ENCODE measurements around the gene STATH. TPM values are rescaled to one million over a fixed set of nuclear protein-coding genes. Genes with fewer than 3 reads are reported as not detected.
"Not testable (repeated sequence)": the region's sequence is repeated elsewhere in the genome, so short reads cannot be mapped to it uniquely, and the experiment has no call there.

The STATH gene
- total RNA-seq, 2 donors from 2014 or later, result not detected

- H3K4me1 Mint-ChIP-seq, result no peaks in the 10 kb centered on the region
These were observed 13.0 kb downstream of the STATH start for GRCh38 chr4:70008771-70009170.

GRCh38 chr4:70019006-70019405, 23.2 kb downstream of the STATH start:
- ATAC-seq; H3K36me3 Mint-ChIP-seq (ENCODE audit: low read depth); H3K4me3 Mint-ChIP-seq; H3K9me3 ChIP-seq (ENCODE audit: control insufficient read depth, low read length, poor library complexity, severe bottlenecking); H3K4me1 Mint-ChIP-seq; H3K27ac Mint-ChIP-seq; DNase-seq; H3K27me3 Mint-ChIP-seq: not testable (repeated sequence)

More at GRCh38 chr4:70008771-70009170, 13.0 kb downstream of the STATH start:
- Mint-ChIP-seq H3K27ac (no peak overlapping the region), H3K27me3 (no peaks in the 10 kb centered on the region), H3K4me3 (no peak overlapping the region), H3K36me3 (ENCODE audit: low read depth) (no peaks in the 10 kb centered on the region)
- DNase-seq (no peak), ATAC-seq (no peak)
- H3K9me3 ChIP-seq (ENCODE audit: control insufficient read depth, low read length, poor library complexity, severe bottlenecking), result no peaks in the 10 kb centered on the region

DNA sequence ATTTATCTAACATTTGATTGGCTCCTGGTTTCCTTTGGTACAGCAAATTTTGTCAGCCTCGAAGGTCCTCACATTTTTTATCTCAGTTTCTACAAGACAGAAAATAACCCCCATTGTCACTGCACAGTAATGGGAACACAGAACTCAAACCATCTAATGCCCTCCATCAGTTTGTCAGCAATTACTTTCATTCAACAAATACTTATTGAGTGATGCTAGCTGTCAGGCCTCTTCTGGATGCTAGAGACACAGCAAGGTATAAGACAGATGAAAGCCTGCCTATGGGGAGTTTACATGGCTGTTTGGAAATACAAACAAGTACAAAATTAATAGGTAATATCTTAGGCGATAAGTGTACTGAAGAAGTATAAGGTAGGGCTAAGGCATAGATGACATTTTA, 27.5 kb downstream of the STATH start:
- H3K4me1 Mint-ChIP-seq, result no peaks in the 10 kb centered on the region
- no peaks in the 10 kb centered on the region for H3K27me3 Mint-ChIP-seq
- no peak for ATAC-seq
- H3K36me3 Mint-ChIP-seq (ENCODE audit: low read depth), result no peaks in the 10 kb centered on the region
- H3K9me3 ChIP-seq (ENCODE audit: control insufficient read depth, low read length, poor library complexity, severe bottlenecking), result no peaks in the 10 kb centered on the region
- no peak overlapping the region for H3K27ac Mint-ChIP-seq
- no peak for DNase-seq
- no peak overlapping the region for H3K4me3 Mint-ChIP-seq

GRCh38 chr4:70027011-70027410, 31.2 kb downstream of the STATH start:
- ATAC-seq (no peak), DNase-seq (no peak)
- Mint-ChIP-seq H3K4me1 (no peaks in the 10 kb centered on the region), H3K4me3 (no peak overlapping the region), H3K36me3 (ENCODE audit: low read depth) (no peaks in the 10 kb centered on the region), H3K27me3 (peaks cover 7% of the 10 kb centered on the region), H3K27ac (no peak overlapping the region)
- H3K9me3 ChIP-seq (ENCODE audit: control insufficient read depth, low read length, poor library complexity, severe bottlenecking), result no peaks in the 10 kb centered on the region

- not testable (repeated sequence) for H3K4me1 Mint-ChIP-seq; DNase-seq; H3K36me3 Mint-ChIP-seq (ENCODE audit: low read depth); H3K9me3 ChIP-seq (ENCODE audit: control insufficient read depth, low read length, poor library complexity, severe bottlenecking); H3K27ac Mint-ChIP-seq; ATAC-seq; H3K27me3 Mint-ChIP-seq; H3K4me3 Mint-ChIP-seq
These were observed 32.4 kb downstream of the STATH start, which contains the start of gene HTN3 for GRCh38 chr4:70028159-70028558. Gene HTN3, plus strand, starts transcription at chr4:70028459. Its CDS starts 2,282 bp downstream, at chr4:70030741.

GRCh38 chr4:70037559-70037958, 41.8 kb downstream of the STATH start:
- DNase-seq; H3K27ac Mint-ChIP-seq; H3K4me1 Mint-ChIP-seq; H3K9me3 ChIP-seq (ENCODE audit: control insufficient read depth, low read length, poor library complexity, severe bottlenecking); ATAC-seq; H3K27me3 Mint-ChIP-seq; H3K36me3 Mint-ChIP-seq (ENCODE audit: low read depth); H3K4me3 Mint-ChIP-seq: not testable (repeated sequence)

DNA sequence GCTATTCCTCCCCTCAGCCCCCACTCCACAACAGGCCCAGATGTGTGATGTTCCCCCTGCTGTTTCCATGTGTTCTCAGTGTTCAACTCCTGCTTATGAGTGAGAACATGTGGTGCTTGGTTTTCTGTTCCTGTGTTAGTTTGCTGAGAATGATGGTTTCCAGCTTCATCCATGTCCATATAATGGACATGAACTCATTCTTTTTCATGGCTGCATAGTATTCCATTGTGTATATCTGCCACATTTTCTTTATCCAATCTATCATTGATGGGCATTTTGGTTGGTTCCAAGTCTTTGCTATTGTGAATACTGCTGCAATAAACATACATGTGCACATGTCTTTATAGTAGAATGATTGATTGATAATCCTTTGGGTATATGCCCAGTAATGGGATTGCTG, 44.2 kb downstream of the STATH start:
- ATAC-seq; H3K4me1 Mint-ChIP-seq; H3K4me3 Mint-ChIP-seq; H3K27ac Mint-ChIP-seq; H3K36me3 Mint-ChIP-seq (ENCODE audit: low read depth); DNase-seq; H3K27me3 Mint-ChIP-seq; H3K9me3 ChIP-seq (ENCODE audit: control insufficient read depth, low read length, poor library complexity, severe bottlenecking): not testable (repeated sequence)

DNA sequence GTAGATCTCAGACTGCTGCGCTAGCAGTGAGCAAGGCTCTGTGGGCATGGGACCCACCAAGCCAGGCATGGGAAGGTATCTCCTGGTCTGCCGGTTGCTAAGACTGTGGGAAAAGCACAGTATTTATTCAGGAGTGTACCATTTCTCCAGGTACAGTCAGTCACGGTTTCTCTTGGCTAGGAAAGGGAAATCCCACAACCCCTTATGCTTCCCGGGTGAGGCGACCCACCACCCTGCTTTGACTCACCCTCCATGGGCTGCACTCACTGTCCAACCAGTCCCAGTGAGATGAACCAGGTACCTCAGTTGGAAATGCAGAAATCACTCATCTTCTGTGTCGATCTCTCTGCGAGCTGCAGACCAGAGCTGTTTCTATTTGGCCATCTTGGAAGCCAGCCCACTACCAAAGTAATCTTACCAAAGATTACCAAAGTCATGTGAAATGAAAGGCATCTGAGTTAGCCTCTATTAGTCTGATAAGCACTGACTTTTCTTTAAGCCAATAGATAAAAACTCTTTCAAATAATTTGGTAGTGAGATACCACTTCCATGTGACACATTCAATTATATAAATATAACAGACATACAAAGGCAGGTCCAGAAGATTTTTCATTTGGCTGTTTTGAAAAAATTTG, 46.0 kb downstream of the STATH start:
- Mint-ChIP-seq H3K4me3 (no peak overlapping the region), H3K27me3 (no peaks in the 10 kb centered on the region), H3K27ac (no peak overlapping the region), H3K36me3 (ENCODE audit: low read depth) (no peaks in the 10 kb centered on the region), H3K4me1 (no peaks in the 10 kb centered on the region)
- ATAC-seq, result no peak
- no peak for DNase-seq
- no peaks in the 10 kb centered on the region for H3K9me3 ChIP-seq (ENCODE audit: control insufficient read depth, low read length, poor library complexity, severe bottlenecking)

DNA sequence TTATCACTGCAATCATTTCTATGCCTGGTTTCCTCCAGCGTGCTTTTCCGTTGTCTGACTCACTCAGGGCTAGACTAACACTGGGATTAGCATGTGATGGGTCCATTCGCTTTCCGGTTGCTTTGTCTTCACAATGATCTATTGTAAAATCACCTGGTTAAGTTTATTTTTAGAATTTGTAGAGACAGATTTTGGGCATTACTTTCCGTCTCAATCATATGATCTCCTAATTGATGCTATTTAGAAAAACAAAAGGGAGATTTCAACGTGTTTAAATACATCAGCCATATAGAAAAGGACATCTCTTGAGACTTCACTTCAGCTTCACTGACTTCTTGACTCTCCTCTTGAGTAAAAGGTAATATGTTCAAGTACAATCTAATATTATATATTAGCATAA, 54.4 kb downstream of the STATH start, which contains the start of gene HTN1:
TSS of gene HTN1 (plus strand) at position 301 of the 400 bp plus-strand sequence. CDS start 2,639 bp downstream, outside the sequence.
- ATAC-seq; H3K9me3 ChIP-seq (ENCODE audit: control insufficient read depth, low read length, poor library complexity, severe bottlenecking); H3K4me3 Mint-ChIP-seq; DNase-seq; H3K27ac Mint-ChIP-seq; H3K27me3 Mint-ChIP-seq; H3K4me1 Mint-ChIP-seq; H3K36me3 Mint-ChIP-seq (ENCODE audit: low read depth): not testable (repeated sequence)

Other genes with a start within 250 kb of the STATH start
- gene SULT1B1, start 235.3 kb upstream of the STATH start, total RNA-seq, result 1 to 10 TPM; 4.3 to 6.3 TPM
- not detected for gene SULT1E1, start 135.8 kb upstream of the STATH start, total RNA-seq
- gene CSN1S1, start 64.9 kb upstream of the STATH start, total RNA-seq, result not detected
- not detected for gene CSN2, start 30.2 kb upstream of the STATH start, total RNA-seq
- not detected for gene HTN3, start 32.5 kb downstream of the STATH start, total RNA-seq
- not detected for gene HTN1, start 54.5 kb downstream of the STATH start, total RNA-seq
- not detected for gene PRR27, start 158.3 kb downstream of the STATH start, total RNA-seq
- not detected for gene ODAM, start 199.8 kb downstream of the STATH start, total RNA-seq
- not detected for gene FDCSP, start 230.2 kb downstream of the STATH start, total RNA-seq
- gene CSN3, start 246.6 kb downstream of the STATH start, total RNA-seq, result not detected